Astrocyte (in vitro differentiated cells and primary cell): Measurements from ENCODE around the gene RDH5. TPM values are rescaled to one million over a fixed set of nuclear protein-coding genes. Genes with fewer than 3 reads are reported as not detected.

Experiments used
- DNase-seq: peaks from one replicate; pipeline ENCODE4 v3.0.0-alpha.2; 2010; ENCODE audit warnings: low read depth
- FAIRE-seq: peaks from 2 replicates; lab custom pipeline; 2011; peaks lifted over from hg19 to GRCh38; lab: Jason Lieb, UNC
- H2AFZ ChIP-seq: 2 replicates; pipeline ENCODE4 v1.6.0; 2012; ENCODE audit warnings: low read depth, low read length, inconsistent platforms
- H3K27ac ChIP-seq: 2 replicates; pipeline ENCODE4 v1.5.1; 2011; ENCODE audit warnings: low read depth, low read length, inconsistent platforms
- H3K27me3 ChIP-seq: 2 replicates; pipeline ENCODE4 v1.6.0; 2011; ENCODE audit warnings: low read length, inconsistent platforms; ENCODE audit not compliant: insufficient read depth
- H3K36me3 ChIP-seq: 2 replicates; pipeline ENCODE4 v1.5.1; 2011; ENCODE audit warnings: low read length, inconsistent platforms; ENCODE audit not compliant: insufficient read depth
- H3K4me1 ChIP-seq: 2 replicates; pipeline ENCODE4 v1.5.1; 2011; ENCODE audit warnings: low read length, inconsistent platforms; ENCODE audit not compliant: insufficient read depth
- H3K4me2 ChIP-seq: 2 replicates; pipeline ENCODE4 v1.6.0; 2012; ENCODE audit warnings: low read length, inconsistent platforms
- H3K4me3 ChIP-seq: 2 replicates; pipeline ENCODE4 v1.5.1; 2011; ENCODE audit warnings: low read depth, mild to moderate bottlenecking, low read length, inconsistent platforms; ENCODE audit not compliant: insufficient read depth
- H3K79me2 ChIP-seq: 2 replicates; pipeline ENCODE4 v1.6.0; 2012; ENCODE audit warnings: mild to moderate bottlenecking, low read length, inconsistent platforms; ENCODE audit not compliant: insufficient read depth
- H3K9ac ChIP-seq: 2 replicates; pipeline ENCODE4 v1.6.0; 2012; ENCODE audit warnings: mild to moderate bottlenecking, low read length, inconsistent platforms
- H3K9me3 ChIP-seq: 2 replicates; pipeline ENCODE4 v1.5.1; 2012; ENCODE audit warnings: low read depth, mild to moderate bottlenecking, low read length, inconsistent platforms; ENCODE audit not compliant: insufficient read depth
- H4K20me1 ChIP-seq: 2 replicates; pipeline ENCODE4 v1.6.0; 2012; ENCODE audit warnings: low read length, inconsistent platforms; ENCODE audit not compliant: insufficient read depth
- H3K27ac Mint-ChIP-seq: one replicate; pipeline ENCODE4 v1.8.0; 2021; ENCODE audit warnings: mild to moderate bottlenecking, mixed read lengths; ENCODE audit not compliant: unreplicated experiment
- H3K27me3 Mint-ChIP-seq: one replicate; pipeline ENCODE4 v1.8.0; 2021; ENCODE audit warnings: low read depth, mixed read lengths; ENCODE audit not compliant: unreplicated experiment
- H3K36me3 Mint-ChIP-seq: one replicate; pipeline ENCODE4 v1.8.0; 2021; ENCODE audit warnings: low read depth, mixed read lengths; ENCODE audit not compliant: unreplicated experiment
- H3K4me1 Mint-ChIP-seq: one replicate; pipeline ENCODE4 v1.8.0; 2021; ENCODE audit warnings: low read depth, mixed read lengths; ENCODE audit not compliant: unreplicated experiment
- H3K4me3 Mint-ChIP-seq: one replicate; pipeline ENCODE4 v1.8.0; 2021; ENCODE audit warnings: mild to moderate bottlenecking, moderate library complexity, mixed read lengths; ENCODE audit not compliant: unreplicated experiment
- H3K9me3 Mint-ChIP-seq: one replicate; pipeline ENCODE4 v1.8.0; 2021; ENCODE audit warnings: mild to moderate bottlenecking, mixed read lengths; ENCODE audit not compliant: unreplicated experiment
- EZH2 ChIP-seq: IDR thresholded peaks from 2 replicates; pipeline ENCODE4 v1.6.1; 2012; ENCODE audit warnings: mild to moderate bottlenecking, low read length, inconsistent platforms; ENCODE audit not compliant: insufficient read depth
- total RNA-seq: library from RNA; stranded (reverse); gene quantifications from 2 replicates; pipeline ENCODE4 v1.2.1, GENCODE V29; 2021
- TF ChIP-seq, protein P1 (sequence below): IDR thresholded peaks from 2 replicates; pipeline ENCODE4 v1.5.1; 2011; ENCODE audit warnings: low read depth, mild to moderate bottlenecking, inconsistent platforms, low read length, moderate library complexity; ENCODE audit not compliant: insufficient read depth

The RDH5 gene
- total RNA-seq, 1 donor from 2014 or later: 2.1 TPM

- peaks cover 17% of the 10 kb centered on the region for H3K4me1 Mint-ChIP-seq
- no peak overlapping the region for H3K9ac ChIP-seq
- no peak for FAIRE-seq
- H3K4me2 ChIP-seq: peak overlapping the region; percentile 90
- peaks cover 10% of the 10 kb centered on the region for H3K4me1 ChIP-seq
- H2AFZ ChIP-seq: no peak overlapping the region
- H3K27ac Mint-ChIP-seq: no peak overlapping the region
- H3K9me3 ChIP-seq: no peaks in the 10 kb centered on the region
- H3K79me2 ChIP-seq: peaks cover 35% of the 10 kb centered on the region
- H3K27me3 ChIP-seq: peaks cover 3% of the 10 kb centered on the region
- no peaks in the 10 kb centered on the region for H3K36me3 ChIP-seq
- H3K36me3 Mint-ChIP-seq: peaks cover 3% of the 10 kb centered on the region
- no peaks in the 10 kb centered on the region for H3K9me3 Mint-ChIP-seq
- H3K27me3 Mint-ChIP-seq: peaks cover 22% of the 10 kb centered on the region
- H3K27ac ChIP-seq: no peak overlapping the region
- TF ChIP-seq, protein P1, sequence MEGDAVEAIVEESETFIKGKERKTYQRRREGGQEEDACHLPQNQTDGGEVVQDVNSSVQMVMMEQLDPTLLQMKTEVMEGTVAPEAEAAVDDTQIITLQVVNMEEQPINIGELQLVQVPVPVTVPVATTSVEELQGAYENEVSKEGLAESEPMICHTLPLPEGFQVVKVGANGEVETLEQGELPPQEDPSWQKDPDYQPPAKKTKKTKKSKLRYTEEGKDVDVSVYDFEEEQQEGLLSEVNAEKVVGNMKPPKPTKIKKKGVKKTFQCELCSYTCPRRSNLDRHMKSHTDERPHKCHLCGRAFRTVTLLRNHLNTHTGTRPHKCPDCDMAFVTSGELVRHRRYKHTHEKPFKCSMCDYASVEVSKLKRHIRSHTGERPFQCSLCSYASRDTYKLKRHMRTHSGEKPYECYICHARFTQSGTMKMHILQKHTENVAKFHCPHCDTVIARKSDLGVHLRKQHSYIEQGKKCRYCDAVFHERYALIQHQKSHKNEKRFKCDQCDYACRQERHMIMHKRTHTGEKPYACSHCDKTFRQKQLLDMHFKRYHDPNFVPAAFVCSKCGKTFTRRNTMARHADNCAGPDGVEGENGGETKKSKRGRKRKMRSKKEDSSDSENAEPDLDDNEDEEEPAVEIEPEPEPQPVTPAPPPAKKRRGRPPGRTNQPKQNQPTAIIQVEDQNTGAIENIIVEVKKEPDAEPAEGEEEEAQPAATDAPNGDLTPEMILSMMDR: no peak
- TF ChIP-seq EZH2: no peak
- no peak overlapping the region for H3K4me3 ChIP-seq
- no peak for DNase-seq
- H4K20me1 ChIP-seq: peaks cover 4% of the 10 kb centered on the region
- peak overlapping the region; percentile 81 for H3K4me3 Mint-ChIP-seq
Measured at GRCh38 chr12:55705782-55706402, 14.3 kb upstream of the RDH5 start.

- H3K4me3 ChIP-seq: peak overlapping the region; percentile 55
- H2AFZ ChIP-seq: peak overlapping the region; percentile 76
- H3K4me1 ChIP-seq: peaks cover 8% of the 10 kb centered on the region
- no peaks in the 10 kb centered on the region for H4K20me1 ChIP-seq
- no peaks in the 10 kb centered on the region for H3K9me3 ChIP-seq
- Mint-ChIP-seq H3K36me3 (no peaks in the 10 kb centered on the region), H3K4me1 (peaks cover 15% of the 10 kb centered on the region), H3K27ac (no peak overlapping the region), H3K27me3 (peaks cover 22% of the 10 kb centered on the region), H3K9me3 (no peaks in the 10 kb centered on the region), H3K4me3 (peak overlapping the region; percentile 81)
- H3K4me2 ChIP-seq: peak overlapping the region; percentile 90
- DNase-seq: no peak
- no peak for TF ChIP-seq EZH2
- TF ChIP-seq, protein P1: no peak
- H3K27me3 ChIP-seq: peaks cover 3% of the 10 kb centered on the region
- H3K36me3 ChIP-seq: no peaks in the 10 kb centered on the region
- no peak for FAIRE-seq
- peak overlapping the region; percentile 33 for H3K9ac ChIP-seq
- no peak overlapping the region for H3K27ac ChIP-seq
- H3K79me2 ChIP-seq: peaks cover 33% of the 10 kb centered on the region
Measured at GRCh38 chr12:55706568-55707218, 13.5 kb upstream of the RDH5 start.
